PFSK-1 (cell line): ENCODE measurements around the gene IER3.

Source experiments
- FOXP2 ChIP-seq: optimal IDR thresholded peaks from 2 replicates; pipeline ENCODE3; 2011; ENCODE audit warnings: borderline replicate concordance, control low read depth, inconsistent platforms; ENCODE audit not compliant: insufficient read depth; ENCODE audit errors: extremely low read length, extremely low read depth
- POLR2AphosphoS5 ChIP-seq: IDR thresholded peaks from 2 replicates; pipeline ENCODE4 v1.6.1; 2012; ENCODE audit warnings: low read depth, mild to moderate bottlenecking, control low read depth, low read length, moderate library complexity
- SIN3A ChIP-seq: IDR thresholded peaks from 2 replicates; pipeline ENCODE4 v1.6.1; 2012; ENCODE audit warnings: mild to moderate bottlenecking, low read length, moderate library complexity, borderline replicate concordance; ENCODE audit not compliant: insufficient read depth
- TAF1 ChIP-seq: IDR thresholded peaks from 2 replicates; pipeline ENCODE4 v1.6.1; 2012; ENCODE audit warnings: low read length, control low read depth, borderline replicate concordance; ENCODE audit not compliant: insufficient read depth
- TF ChIP-seq, protein P1 (sequence below), 2 experiments: IDR thresholded peaks; 2 replicates each; pipeline versions ENCODE4 v1.6.1 to v1.8.0; 2011 to 2012; ENCODE audit warnings: low read depth in 2 of 2, low read length in 2 of 2, control low read depth in 1 of 2, inconsistent platforms in 1 of 2, mild to moderate bottlenecking in 1 of 2, moderate library complexity in 1 of 2; ENCODE audit not compliant: insufficient read depth in 1 of 2

DNA sequence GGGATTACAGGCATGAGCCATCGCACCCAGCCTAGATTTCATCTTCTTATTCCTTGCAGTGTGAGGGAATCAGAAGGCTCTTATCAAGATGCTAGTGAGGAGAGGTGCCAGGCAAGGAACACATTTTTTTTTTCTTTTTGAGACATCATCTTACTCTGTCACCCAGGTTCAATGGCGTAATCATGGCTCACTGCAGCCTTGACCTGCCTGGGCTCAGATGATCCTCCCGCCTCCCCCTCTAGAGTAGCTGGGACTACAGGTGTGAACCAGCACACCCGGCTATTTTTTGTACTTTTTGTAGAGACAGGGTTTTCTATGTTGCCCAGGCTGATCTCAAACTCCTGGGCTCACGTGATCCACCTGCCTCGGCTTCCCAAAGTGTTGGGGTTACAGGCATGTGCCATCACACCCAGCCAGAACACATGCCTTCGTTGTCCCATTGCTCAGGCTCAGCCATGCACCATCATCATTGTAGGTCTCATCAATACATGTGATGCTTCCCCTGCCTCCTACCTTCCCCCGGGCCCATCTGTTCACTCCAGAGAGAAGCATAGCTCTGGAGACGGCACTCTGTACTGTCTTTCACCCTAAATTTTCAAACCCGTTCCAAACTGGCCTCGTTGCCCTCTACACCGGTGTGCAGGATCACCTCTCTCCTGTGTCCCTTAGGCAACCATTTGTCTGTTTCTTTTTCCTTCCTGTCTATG is 12.0 kb downstream of the IER3 start:
- TF ChIP-seq SIN3A (no peak), TAF1 (no peak), POLR2AphosphoS5 (no peak), FOXP2 (no peak)
- TF ChIP-seq, protein P1, sequence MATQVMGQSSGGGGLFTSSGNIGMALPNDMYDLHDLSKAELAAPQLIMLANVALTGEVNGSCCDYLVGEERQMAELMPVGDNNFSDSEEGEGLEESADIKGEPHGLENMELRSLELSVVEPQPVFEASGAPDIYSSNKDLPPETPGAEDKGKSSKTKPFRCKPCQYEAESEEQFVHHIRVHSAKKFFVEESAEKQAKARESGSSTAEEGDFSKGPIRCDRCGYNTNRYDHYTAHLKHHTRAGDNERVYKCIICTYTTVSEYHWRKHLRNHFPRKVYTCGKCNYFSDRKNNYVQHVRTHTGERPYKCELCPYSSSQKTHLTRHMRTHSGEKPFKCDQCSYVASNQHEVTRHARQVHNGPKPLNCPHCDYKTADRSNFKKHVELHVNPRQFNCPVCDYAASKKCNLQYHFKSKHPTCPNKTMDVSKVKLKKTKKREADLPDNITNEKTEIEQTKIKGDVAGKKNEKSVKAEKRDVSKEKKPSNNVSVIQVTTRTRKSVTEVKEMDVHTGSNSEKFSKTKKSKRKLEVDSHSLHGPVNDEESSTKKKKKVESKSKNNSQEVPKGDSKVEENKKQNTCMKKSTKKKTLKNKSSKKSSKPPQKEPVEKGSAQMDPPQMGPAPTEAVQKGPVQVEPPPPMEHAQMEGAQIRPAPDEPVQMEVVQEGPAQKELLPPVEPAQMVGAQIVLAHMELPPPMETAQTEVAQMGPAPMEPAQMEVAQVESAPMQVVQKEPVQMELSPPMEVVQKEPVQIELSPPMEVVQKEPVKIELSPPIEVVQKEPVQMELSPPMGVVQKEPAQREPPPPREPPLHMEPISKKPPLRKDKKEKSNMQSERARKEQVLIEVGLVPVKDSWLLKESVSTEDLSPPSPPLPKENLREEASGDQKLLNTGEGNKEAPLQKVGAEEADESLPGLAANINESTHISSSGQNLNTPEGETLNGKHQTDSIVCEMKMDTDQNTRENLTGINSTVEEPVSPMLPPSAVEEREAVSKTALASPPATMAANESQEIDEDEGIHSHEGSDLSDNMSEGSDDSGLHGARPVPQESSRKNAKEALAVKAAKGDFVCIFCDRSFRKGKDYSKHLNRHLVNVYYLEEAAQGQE (IDR thresholded peaks at IDR 0.05; ENCODE audit: insufficient read depth in 1 of 2, low read depth in 2 of 2, low read length in 2 of 2) = no peak
